Tibial artery (tissue), 4 donors: Measurements from ENCODE around the gene PEX10.
A peak's percentile ranks its signal among the peaks of the same experiment; 100 is the strongest.

Experiments used
- DNase-seq, 2 donors: peaks; one replicate each; pipeline ENCODE4 v3.0.0-alpha.2; 2019
- H3K27ac ChIP-seq, 2 donors: fragments of 200-600 bp; sonication (generic) in 1 of 2; 1 replicate in 1 of 2; 2 replicates in 1 of 2; pipeline ENCODE4 v1.5.1; 2018 to 2019; ENCODE audit warnings: mild to moderate bottlenecking in 1 of 2
- H3K27me3 ChIP-seq, 2 donors: fragments of 200-600 bp; sonication (generic) in 1 of 2; one replicate each; pipeline versions ENCODE4 v1.5.1 to v1.6.0; 2016 to 2019
- H3K36me3 ChIP-seq, 3 donors: fragments of 200-600 bp; sonication (generic) in 2 of 3; one replicate each; pipeline ENCODE4 v1.5.1; 2016 to 2019; ENCODE audit warnings: mild to moderate bottlenecking in 2 of 3
- H3K4me1 ChIP-seq, 4 donors: fragments of 200-600 bp; sonication (generic) in 2 of 4; 1 replicate in 3 of 4; 2 replicates in 1 of 4; pipeline ENCODE4 v1.5.1; 2016 to 2019
- H3K4me3 ChIP-seq, 2 donors: fragments of 200-600 bp; sonication (generic) in 1 of 2; 1 replicate in 1 of 2; 2 replicates in 1 of 2; pipeline ENCODE4 v1.5.1; 2018 to 2019; ENCODE audit warnings: mild to moderate bottlenecking in 2 of 2
- H3K9me3 ChIP-seq, 3 donors: fragments of 200-600 bp; sonication (generic) in 1 of 3; one replicate each; pipeline ENCODE4 v1.5.1; 2016 to 2019
- intact Hi-C: fragments of 100-400 bp; cut with DNase I; formaldehyde crosslinking; loops from one replicate; pipeline ENCODE4 v1.15.0; 2023; ENCODE audit warnings: low total_unique reads
- TF ChIP-seq, protein P1 (sequence below), 2 experiments: fragments of 200-600 bp in 1 of 2; fragments of 450-650 bp in 1 of 2; IDR thresholded peaks; one replicate each; pipeline ENCODE4 v1.5.1; 2017 to 2019; ENCODE audit warnings: antibody characterized with exemption in 2 of 2, mild to moderate bottlenecking in 1 of 2, moderate library complexity in 1 of 2

The PEX10 gene

DNA sequence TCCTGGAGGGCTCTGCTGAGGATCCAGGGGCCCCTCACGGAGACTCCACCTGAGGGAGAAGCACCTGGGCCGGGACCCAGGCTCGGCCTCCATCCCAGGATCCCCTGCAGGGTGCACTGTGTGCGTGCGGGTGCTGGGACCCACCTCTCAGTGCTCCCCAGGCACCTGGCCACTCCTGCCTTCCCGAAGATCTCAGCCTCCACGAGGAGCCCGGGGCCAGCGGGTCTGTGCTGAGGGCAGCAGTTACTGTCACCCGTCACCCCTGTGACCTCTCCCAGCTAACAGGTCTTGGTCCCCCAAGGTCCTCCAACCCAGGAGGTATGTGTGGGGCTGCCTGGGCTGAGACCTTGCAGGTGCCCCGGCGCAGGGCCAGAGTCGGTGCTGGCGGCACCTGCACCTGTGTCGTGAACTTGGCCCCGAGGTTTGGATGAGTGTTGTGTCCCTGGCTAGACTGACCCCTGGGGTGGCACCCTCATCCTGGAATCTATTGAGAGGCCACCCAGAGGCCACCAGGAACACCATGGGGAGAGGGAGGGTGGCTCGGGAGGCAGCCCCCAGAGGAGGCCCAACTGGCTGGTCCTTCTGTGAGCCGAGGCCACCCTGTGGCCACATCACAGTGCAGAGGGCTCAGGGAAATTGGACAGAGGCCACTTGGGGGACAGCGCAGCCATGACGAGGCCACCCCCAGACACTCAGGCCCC lies 38.7 kb downstream of the PEX10 start:
- Histone ChIP-seq H3K27me3 (no peaks in the 10 kb centered on the region), H3K27ac (no peak overlapping the region), H3K9me3 (no peaks in the 10 kb centered on the region), H3K4me1 (no peaks in the 10 kb centered on the region), H3K4me3 (no peak overlapping the region), H3K36me3 (peaks cover 0 to 25% (median 9%) of the 10 kb centered on the region in 3 donors)
- peak; percentile 9 to 61 for DNase-seq
- TF ChIP-seq, protein P1, sequence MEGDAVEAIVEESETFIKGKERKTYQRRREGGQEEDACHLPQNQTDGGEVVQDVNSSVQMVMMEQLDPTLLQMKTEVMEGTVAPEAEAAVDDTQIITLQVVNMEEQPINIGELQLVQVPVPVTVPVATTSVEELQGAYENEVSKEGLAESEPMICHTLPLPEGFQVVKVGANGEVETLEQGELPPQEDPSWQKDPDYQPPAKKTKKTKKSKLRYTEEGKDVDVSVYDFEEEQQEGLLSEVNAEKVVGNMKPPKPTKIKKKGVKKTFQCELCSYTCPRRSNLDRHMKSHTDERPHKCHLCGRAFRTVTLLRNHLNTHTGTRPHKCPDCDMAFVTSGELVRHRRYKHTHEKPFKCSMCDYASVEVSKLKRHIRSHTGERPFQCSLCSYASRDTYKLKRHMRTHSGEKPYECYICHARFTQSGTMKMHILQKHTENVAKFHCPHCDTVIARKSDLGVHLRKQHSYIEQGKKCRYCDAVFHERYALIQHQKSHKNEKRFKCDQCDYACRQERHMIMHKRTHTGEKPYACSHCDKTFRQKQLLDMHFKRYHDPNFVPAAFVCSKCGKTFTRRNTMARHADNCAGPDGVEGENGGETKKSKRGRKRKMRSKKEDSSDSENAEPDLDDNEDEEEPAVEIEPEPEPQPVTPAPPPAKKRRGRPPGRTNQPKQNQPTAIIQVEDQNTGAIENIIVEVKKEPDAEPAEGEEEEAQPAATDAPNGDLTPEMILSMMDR (IDR thresholded peaks at IDR 0.05): no peak
- intact Hi-C loops: no loop called here

GRCh38 chr1:2372551-2373490 lies 39.5 kb downstream of the PEX10 start:
- intact Hi-C loops: no loop called here
- Histone ChIP-seq H3K4me1 (no peaks in the 10 kb centered on the region), H3K4me3 (no peak overlapping the region), H3K9me3 (no peaks in the 10 kb centered on the region), H3K27ac (no peak overlapping the region), H3K27me3 (no peaks in the 10 kb centered on the region), H3K36me3 (peaks cover 0 to 29% (median 9%) of the 10 kb centered on the region in 3 donors)
- DNase-seq: peak; percentile 13 to 48
- TF ChIP-seq, protein P1 (IDR thresholded peaks at IDR 0.05): no peak

DNA sequence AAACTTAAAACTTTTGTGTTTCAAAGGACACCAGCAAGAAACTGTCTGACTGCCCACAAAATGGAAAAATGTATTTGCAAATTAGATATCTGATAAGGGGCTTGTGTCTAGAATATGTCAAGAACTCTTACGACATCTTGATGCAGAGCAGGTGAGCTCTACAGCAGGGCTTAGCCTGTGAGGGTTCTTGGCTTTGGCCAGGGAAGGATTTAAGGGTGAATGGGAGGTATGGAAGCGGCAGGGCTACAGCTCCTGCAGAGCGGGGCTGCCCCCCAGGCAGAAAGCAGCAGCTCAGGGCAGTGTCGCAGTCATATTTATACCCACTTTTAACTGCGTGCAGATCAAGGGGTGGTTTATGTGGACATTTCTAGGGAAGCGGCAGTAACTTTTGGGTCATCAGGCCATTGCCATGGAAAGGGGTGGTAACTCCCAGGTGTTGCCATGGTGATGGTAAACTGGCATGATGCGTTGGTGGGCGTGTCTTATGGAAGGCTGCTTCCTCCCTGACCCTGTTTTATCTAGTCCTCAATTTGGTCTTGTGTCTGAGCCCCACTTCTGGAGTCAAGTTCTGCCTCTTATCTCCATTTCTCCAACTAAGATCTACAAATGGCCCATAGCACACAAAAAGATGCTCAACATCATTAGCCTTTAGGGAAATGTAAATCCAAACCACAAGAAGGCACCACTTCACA lies 44.2 kb downstream of the PEX10 start:
- Histone ChIP-seq H3K9me3 (no peaks in the 10 kb centered on the region), H3K4me1 (no peaks in the 10 kb centered on the region), H3K4me3 (no peak overlapping the region), H3K27me3 (no peaks in the 10 kb centered on the region), H3K36me3 (peaks cover 0 to 29% (median 9%) of the 10 kb centered on the region in 3 donors), H3K27ac (no peak overlapping the region)
- intact Hi-C loops: no loop called here
- TF ChIP-seq, protein P1 (IDR thresholded peaks at IDR 0.05): no peak
- DNase-seq: peak in 1 of 2 donors; percentile 8

GRCh38 chr1:2363847-2364513 lies 48.4 kb downstream of the PEX10 start:
- H3K27me3 ChIP-seq: no peaks in the 10 kb centered on the region
- TF ChIP-seq, protein P1 (IDR thresholded peaks at IDR 0.05): no peak
- H3K27ac ChIP-seq: no peak overlapping the region
- intact Hi-C loops: no loop called here
- H3K4me3 ChIP-seq: no peak overlapping the region
- H3K4me1 ChIP-seq: peaks cover 0 to 8% (median 5%) of the 10 kb centered on the region in 4 donors
- H3K9me3 ChIP-seq: no peaks in the 10 kb centered on the region
- H3K36me3 ChIP-seq: peaks cover 0 to 7% (median 0%) of the 10 kb centered on the region in 3 donors
- DNase-seq: no peak
